ENCODE data around the gene LSP1.

- TF ChIP-seq CCDC6 (CRISPR knock-in tag; IDR thresholded peaks at IDR 0.05), result no peak
- no peak for TF ChIP-seq HDAC2 (CRISPR knock-in tag; IDR thresholded peaks at IDR 0.05)
- TF ChIP-seq TCF7 (IDR thresholded peaks at IDR 0.05; ENCODE audit: low read depth), result no peak
- no peak for TF ChIP-seq POLR2A (IDR thresholded peaks at IDR 0.05; ENCODE audit: insufficient read depth in 1 of 2, low read depth in 2 of 2, low read length in 2 of 2)
- no peak for TF ChIP-seq CTCF (CRISPR knock-in tag; IDR thresholded peaks at IDR 0.05)
- no peak for TF ChIP-seq KDM3A (CRISPR knock-in tag; IDR thresholded peaks at IDR 0.05; ENCODE audit: low read depth)
- no peak for TF ChIP-seq DNMT3B (CRISPR knock-in tag; conservative IDR thresholded peaks at IDR 0.05)
- no peak for TF ChIP-seq HMGA1 (CRISPR knock-in tag; conservative IDR thresholded peaks at IDR 0.05)
- no peak for TF ChIP-seq PATZ1 (CRISPR knock-in tag; IDR thresholded peaks at IDR 0.05)
- TF ChIP-seq SETDB1 (CRISPR knock-in tag; IDR thresholded peaks at IDR 0.05; ENCODE audit: borderline replicate concordance), result no peak
- no peak for TF ChIP-seq MZF1 (CRISPR knock-in tag; IDR thresholded peaks at IDR 0.05; ENCODE audit: borderline replicate concordance)
These were observed 56.6 kb downstream of the LSP1 start for GRCh38 chr11:1909524-1909923.

Data from HepG2 (cell line).